OCI-LY1 (cell line): Measurements from ENCODE around the gene TM4SF1.

ENCODE experiments used
- H2AFZ ChIP-seq: fragments of 200-600 bp; sonication (generic), shearing (Covaris generic); 2 replicates; pipeline ENCODE4 v1.6.0; 2014; ENCODE audit warnings: antibody characterized with exemption, mild to moderate bottlenecking, low read length
- H3F3A ChIP-seq: fragments of 200-600 bp; sonication (generic), shearing (Covaris generic); 2 replicates; pipeline ENCODE4 v1.6.0; 2014; ENCODE audit warnings: mild to moderate bottlenecking, antibody characterized with exemption, low read length, moderate library complexity; ENCODE audit not compliant: insufficient read depth
- H3K27ac ChIP-seq: fragments of 200-600 bp; sonication (generic); 2 replicates; pipeline ENCODE4 v1.5.1; 2014; ENCODE audit warnings: low read length, mixed run types, mild to moderate bottlenecking, low read depth; ENCODE audit not compliant: poor library complexity, severe bottlenecking
- H3K27me3 ChIP-seq: fragments of 200-600 bp; sonication (generic); 2 replicates; pipeline ENCODE4 v1.6.0; 2014; ENCODE audit warnings: antibody characterized with exemption, mild to moderate bottlenecking, low read length, moderate library complexity; ENCODE audit not compliant: insufficient read depth
- H3K36me3 ChIP-seq: fragments of 200-600 bp; sonication (generic); 2 replicates; pipeline ENCODE4 v1.6.1; 2014; ENCODE audit warnings: mild to moderate bottlenecking, antibody characterized with exemption, low read length, moderate library complexity, mixed read lengths; ENCODE audit not compliant: insufficient read depth
- H3K4me1 ChIP-seq: fragments of 200-600 bp; sonication (generic); 2 replicates; pipeline ENCODE4 v1.5.1; 2014; ENCODE audit warnings: mild to moderate bottlenecking, low read length, moderate library complexity; ENCODE audit not compliant: insufficient read depth, severe bottlenecking
- H3K4me2 ChIP-seq: fragments of 200-600 bp; sonication (generic), shearing (Covaris generic); 2 replicates; pipeline ENCODE4 v1.6.1; 2014; ENCODE audit warnings: low read length
- H3K4me3 ChIP-seq: fragments of 200-600 bp; sonication (generic); 2 replicates; pipeline ENCODE4 v1.5.1; 2014; ENCODE audit warnings: low read length, low read depth, mild to moderate bottlenecking, mixed read lengths; ENCODE audit not compliant: poor library complexity, severe bottlenecking
- H3K79me2 ChIP-seq: fragments of 200-600 bp; shearing (Covaris generic); 2 replicates; pipeline ENCODE4 v1.6.1; 2016; ENCODE audit warnings: mixed run types, low read length, mixed read lengths; ENCODE audit not compliant: insufficient read depth
- H3K9ac ChIP-seq: fragments of 200-600 bp; sonication (generic), shearing (Covaris generic); 2 replicates; pipeline ENCODE4 v1.6.1; 2014; ENCODE audit warnings: mild to moderate bottlenecking, low read length, mixed read lengths
- H3K9me2 ChIP-seq: fragments of 200-600 bp; sonication (generic), shearing (Covaris generic); 2 replicates; pipeline ENCODE4 v1.6.1; 2014; ENCODE audit warnings: low read depth, mild to moderate bottlenecking, low read length, mixed read lengths
- H3K9me3 ChIP-seq: fragments of 200-600 bp; shearing (Covaris generic); 2 replicates; pipeline ENCODE4 v1.6.1; 2014; ENCODE audit warnings: low read length, mixed read lengths
- H4K20me1 ChIP-seq: fragments of 200-600 bp; sonication (generic), shearing (Covaris generic); 2 replicates; pipeline ENCODE4 v1.6.0; 2016; ENCODE audit warnings: mild to moderate bottlenecking, low read length; ENCODE audit not compliant: insufficient read depth
- EZH2 ChIP-seq: fragments of 200-600 bp; sonication (generic), shearing (Covaris generic); IDR thresholded peaks from 2 replicates; pipeline ENCODE4 v1.8.0; 2017; ENCODE audit warnings: borderline replicate concordance, mixed run types, mild to moderate bottlenecking, antibody characterized with exemption, low read length, moderate library complexity, mixed read lengths
- TF ChIP-seq, protein P1 (sequence below): fragments of 200-600 bp; sonication (generic), shearing (Covaris generic); IDR thresholded peaks from 2 replicates; pipeline ENCODE4 v1.5.1; 2017; ENCODE audit warnings: mild to moderate bottlenecking, antibody characterized with exemption, low read length, moderate library complexity, mixed read lengths

TM4SF1 gene

GRCh38 chr3:149368201-149368673 lies 9.2 kb downstream of the TM4SF1 start:
- Histone ChIP-seq H3F3A (no peaks in the 10 kb centered on the region), H4K20me1 (no peaks in the 10 kb centered on the region), H3K4me1 (no peaks in the 10 kb centered on the region), H2AFZ (no peak overlapping the region), H3K27me3 (no peaks in the 10 kb centered on the region), H3K4me3 (no peak overlapping the region), H3K79me2 (no peaks in the 10 kb centered on the region), H3K4me2 (no peak overlapping the region), H3K9me3 (no peaks in the 10 kb centered on the region), H3K36me3 (no peaks in the 10 kb centered on the region), H3K27ac (no peak overlapping the region), H3K9me2 (no peaks in the 10 kb centered on the region), H3K9ac (no peak overlapping the region)
- TF ChIP-seq, protein P1, sequence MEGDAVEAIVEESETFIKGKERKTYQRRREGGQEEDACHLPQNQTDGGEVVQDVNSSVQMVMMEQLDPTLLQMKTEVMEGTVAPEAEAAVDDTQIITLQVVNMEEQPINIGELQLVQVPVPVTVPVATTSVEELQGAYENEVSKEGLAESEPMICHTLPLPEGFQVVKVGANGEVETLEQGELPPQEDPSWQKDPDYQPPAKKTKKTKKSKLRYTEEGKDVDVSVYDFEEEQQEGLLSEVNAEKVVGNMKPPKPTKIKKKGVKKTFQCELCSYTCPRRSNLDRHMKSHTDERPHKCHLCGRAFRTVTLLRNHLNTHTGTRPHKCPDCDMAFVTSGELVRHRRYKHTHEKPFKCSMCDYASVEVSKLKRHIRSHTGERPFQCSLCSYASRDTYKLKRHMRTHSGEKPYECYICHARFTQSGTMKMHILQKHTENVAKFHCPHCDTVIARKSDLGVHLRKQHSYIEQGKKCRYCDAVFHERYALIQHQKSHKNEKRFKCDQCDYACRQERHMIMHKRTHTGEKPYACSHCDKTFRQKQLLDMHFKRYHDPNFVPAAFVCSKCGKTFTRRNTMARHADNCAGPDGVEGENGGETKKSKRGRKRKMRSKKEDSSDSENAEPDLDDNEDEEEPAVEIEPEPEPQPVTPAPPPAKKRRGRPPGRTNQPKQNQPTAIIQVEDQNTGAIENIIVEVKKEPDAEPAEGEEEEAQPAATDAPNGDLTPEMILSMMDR: no peak
- TF ChIP-seq EZH2: no peak

GRCh38 chr3:149366941-149367840 lies 10.3 kb downstream of the TM4SF1 start:
- Histone ChIP-seq H3K9ac (no peak overlapping the region), H3F3A (no peaks in the 10 kb centered on the region), H3K4me1 (no peaks in the 10 kb centered on the region), H2AFZ (no peak overlapping the region), H3K79me2 (no peaks in the 10 kb centered on the region), H3K27me3 (peaks cover under 1% of the 10 kb centered on the region; the same call in 1 of the 2 replicates), H3K27ac (no peak overlapping the region), H3K9me2 (no peaks in the 10 kb centered on the region), H4K20me1 (no peaks in the 10 kb centered on the region), H3K4me2 (no peak overlapping the region), H3K9me3 (no peaks in the 10 kb centered on the region), H3K36me3 (no peaks in the 10 kb centered on the region), H3K4me3 (no peak overlapping the region)
- no peak for TF ChIP-seq EZH2
- TF ChIP-seq, protein P1: no peak

DNA sequence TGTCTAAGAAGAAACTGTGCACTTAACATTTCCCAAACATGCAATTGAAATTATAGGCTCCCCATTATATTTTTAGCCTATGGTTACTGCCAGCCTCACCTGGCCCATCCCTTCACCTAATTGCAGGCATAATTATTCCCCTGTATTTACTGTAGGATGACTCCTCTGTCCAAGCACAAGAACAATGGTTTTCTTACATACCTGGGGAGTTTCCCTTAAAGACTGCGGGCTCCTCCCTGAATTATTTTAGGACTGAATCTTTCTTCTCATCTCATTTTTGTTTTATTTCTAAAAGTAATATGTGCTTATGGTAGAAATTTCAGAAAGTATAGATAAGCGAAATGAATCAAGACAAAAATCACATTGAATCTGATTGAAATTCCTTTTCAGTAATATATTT lies 11.4 kb downstream of the TM4SF1 start:
- H3K9ac ChIP-seq: no peak overlapping the region
- no peaks in the 10 kb centered on the region for H3K9me2 ChIP-seq
- H3K27me3 ChIP-seq: peaks cover 5% of the 10 kb centered on the region; the same call in 1 of the 2 replicates
- no peak overlapping the region for H3K4me2 ChIP-seq
- no peaks in the 10 kb centered on the region for H3K4me1 ChIP-seq
- H3K36me3 ChIP-seq: no peaks in the 10 kb centered on the region
- H3K79me2 ChIP-seq: no peaks in the 10 kb centered on the region
- H3F3A ChIP-seq: no peaks in the 10 kb centered on the region
- TF ChIP-seq, protein P1: no peak
- TF ChIP-seq EZH2: no peak
- H3K4me3 ChIP-seq: no peak overlapping the region
- H3K27ac ChIP-seq: no peak overlapping the region
- no peaks in the 10 kb centered on the region for H4K20me1 ChIP-seq
- H3K9me3 ChIP-seq: no peaks in the 10 kb centered on the region
- no peak overlapping the region for H2AFZ ChIP-seq
